ENCODE data around the gene KIAA1328.

KIAA1328 gene

GRCh38 chr18:37184209-37184868, 355.4 kb downstream of the KIAA1328 start:
- H3K27ac ChIP-seq (ENCODE audit: low read depth, low read length), result no peak overlapping the region
- no peaks in the 10 kb centered on the region for H4K20me1 ChIP-seq (ENCODE audit: low read depth, low read length)
- H3K36me3 ChIP-seq (ENCODE audit: low read length), result no peaks in the 10 kb centered on the region
- H3K9me2 ChIP-seq (replicated peaks; ENCODE audit: insufficient read depth, low read length), result no peaks in the 10 kb centered on the region; the same call in 1 of the 2 replicates
- TF ChIP-seq EZH2phosphoT487 (conservative IDR thresholded peaks at IDR 0.05; ENCODE audit: low read length), result no peak
- TF ChIP-seq, protein P1, sequence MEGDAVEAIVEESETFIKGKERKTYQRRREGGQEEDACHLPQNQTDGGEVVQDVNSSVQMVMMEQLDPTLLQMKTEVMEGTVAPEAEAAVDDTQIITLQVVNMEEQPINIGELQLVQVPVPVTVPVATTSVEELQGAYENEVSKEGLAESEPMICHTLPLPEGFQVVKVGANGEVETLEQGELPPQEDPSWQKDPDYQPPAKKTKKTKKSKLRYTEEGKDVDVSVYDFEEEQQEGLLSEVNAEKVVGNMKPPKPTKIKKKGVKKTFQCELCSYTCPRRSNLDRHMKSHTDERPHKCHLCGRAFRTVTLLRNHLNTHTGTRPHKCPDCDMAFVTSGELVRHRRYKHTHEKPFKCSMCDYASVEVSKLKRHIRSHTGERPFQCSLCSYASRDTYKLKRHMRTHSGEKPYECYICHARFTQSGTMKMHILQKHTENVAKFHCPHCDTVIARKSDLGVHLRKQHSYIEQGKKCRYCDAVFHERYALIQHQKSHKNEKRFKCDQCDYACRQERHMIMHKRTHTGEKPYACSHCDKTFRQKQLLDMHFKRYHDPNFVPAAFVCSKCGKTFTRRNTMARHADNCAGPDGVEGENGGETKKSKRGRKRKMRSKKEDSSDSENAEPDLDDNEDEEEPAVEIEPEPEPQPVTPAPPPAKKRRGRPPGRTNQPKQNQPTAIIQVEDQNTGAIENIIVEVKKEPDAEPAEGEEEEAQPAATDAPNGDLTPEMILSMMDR (IDR thresholded peaks at IDR 0.05; ENCODE audit: insufficient read depth, low read length, poor library complexity, severe bottlenecking), result no peak
- no peak overlapping the region for H3K4me3 ChIP-seq (ENCODE audit: insufficient read depth, low read length, poor library complexity, severe bottlenecking)
- H3K79me2 ChIP-seq (ENCODE audit: insufficient read depth, low read length), result no peaks in the 10 kb centered on the region
- no peaks in the 10 kb centered on the region for H3F3A ChIP-seq (ENCODE audit: insufficient read depth)
- H3K9ac ChIP-seq (ENCODE audit: low read length), result no peak overlapping the region
- no peaks in the 10 kb centered on the region for H3K27me3 ChIP-seq (ENCODE audit: low read length)
- no peak overlapping the region for H2AFZ ChIP-seq (ENCODE audit: low read depth, low read length, severe bottlenecking)
- H3K4me2 ChIP-seq (ENCODE audit: low read depth, low read length, poor library complexity, severe bottlenecking), result no peak overlapping the region
- no peaks in the 10 kb centered on the region for H3K9me3 ChIP-seq (ENCODE audit: insufficient read depth, low read length)

DNA sequence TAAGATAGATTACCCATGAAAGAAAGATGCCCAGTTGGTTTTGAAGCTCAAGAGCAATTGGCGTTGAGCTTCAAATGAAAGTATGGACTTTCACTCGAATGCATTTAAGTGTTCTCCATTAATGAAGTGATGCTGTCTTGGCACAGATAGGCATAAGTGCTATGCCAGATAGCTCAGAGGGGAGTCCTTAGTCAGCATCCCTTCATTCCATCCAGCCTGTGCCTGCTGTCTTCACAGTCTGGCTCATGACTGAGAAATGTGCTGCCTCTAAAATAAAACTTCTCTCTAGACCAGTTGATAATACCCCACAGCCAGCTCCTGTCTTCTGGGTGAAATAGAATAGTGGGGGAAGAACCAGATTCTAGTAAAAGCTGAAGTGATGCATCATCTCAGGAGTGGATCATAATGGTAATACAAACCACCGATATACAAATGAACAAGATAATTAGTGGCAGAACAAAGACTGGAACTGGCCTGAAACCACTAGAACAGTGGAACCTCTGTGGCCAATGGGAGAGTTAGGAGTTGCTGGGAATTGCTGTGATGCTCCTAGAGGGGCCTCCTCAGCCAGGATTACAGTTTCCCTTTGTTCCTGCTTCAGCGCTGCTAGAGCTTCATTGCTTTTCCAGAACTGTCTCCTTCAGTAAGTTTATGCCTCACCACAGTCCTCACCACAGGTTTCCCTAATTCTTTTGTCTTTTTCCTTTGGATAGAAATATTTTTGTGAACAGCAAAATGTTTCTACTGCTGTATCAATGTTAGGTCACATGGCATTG, 359.3 kb downstream of the KIAA1328 start:
- H2AFZ ChIP-seq (ENCODE audit: low read depth, low read length, severe bottlenecking), result no peak overlapping the region

DNA sequence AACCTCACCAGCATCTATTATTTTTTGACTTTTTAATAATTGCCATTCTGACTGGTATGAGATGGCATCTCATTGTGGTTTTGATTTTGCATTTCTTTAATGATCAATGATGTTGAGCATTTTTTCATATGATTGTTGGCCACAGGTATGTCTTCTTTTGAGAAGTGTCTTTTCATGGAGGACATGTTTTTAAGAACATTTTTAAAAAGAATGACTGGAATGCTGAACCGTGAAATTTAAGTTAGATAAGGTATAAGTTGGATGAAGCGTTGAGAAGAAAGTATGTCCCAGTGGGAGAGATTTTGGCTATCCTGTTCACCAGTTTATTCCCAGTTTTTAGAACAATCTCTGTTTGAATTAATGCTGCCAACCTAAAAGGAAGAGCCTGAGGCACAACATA, 370.8 kb downstream of the KIAA1328 start:
- no peak overlapping the region for H3K4me3 ChIP-seq (ENCODE audit: insufficient read depth, low read length, poor library complexity, severe bottlenecking)
- no peaks in the 10 kb centered on the region for H3K79me2 ChIP-seq (ENCODE audit: insufficient read depth, low read length)
- TF ChIP-seq EZH2phosphoT487 (conservative IDR thresholded peaks at IDR 0.05; ENCODE audit: low read length), result no peak
- TF ChIP-seq, protein P1 (IDR thresholded peaks at IDR 0.05; ENCODE audit: insufficient read depth, low read length, poor library complexity, severe bottlenecking), result no peak
- H3K9me2 ChIP-seq (replicated peaks; ENCODE audit: insufficient read depth, low read length), result no peaks in the 10 kb centered on the region
- H3K9me3 ChIP-seq (ENCODE audit: insufficient read depth, low read length), result peaks cover 4% of the 10 kb centered on the region; the same call in 1 of the 2 replicates
- H3F3A ChIP-seq (ENCODE audit: insufficient read depth), result no peaks in the 10 kb centered on the region
- no peak overlapping the region for H3K4me2 ChIP-seq (ENCODE audit: low read depth, low read length, poor library complexity, severe bottlenecking)
- no peak overlapping the region for H3K27ac ChIP-seq (ENCODE audit: low read depth, low read length)
- no peaks in the 10 kb centered on the region for H3K27me3 ChIP-seq (ENCODE audit: low read length)
- H3K9ac ChIP-seq (ENCODE audit: low read length), result no peak overlapping the region
- H4K20me1 ChIP-seq (ENCODE audit: low read depth, low read length), result no peaks in the 10 kb centered on the region
- no peak overlapping the region for H2AFZ ChIP-seq (ENCODE audit: low read depth, low read length, severe bottlenecking)
- H3K36me3 ChIP-seq (ENCODE audit: low read length), result no peaks in the 10 kb centered on the region; the same call in 1 of the 2 replicates

More for the DNA sequence above, 359.3 kb downstream of the KIAA1328 start:
- H3K9ac ChIP-seq (ENCODE audit: low read length), result no peak overlapping the region
- no peaks in the 10 kb centered on the region for H3K79me2 ChIP-seq (ENCODE audit: insufficient read depth, low read length)
- H3K27ac ChIP-seq (ENCODE audit: low read depth, low read length), result no peak overlapping the region
- H3K9me3 ChIP-seq (ENCODE audit: insufficient read depth, low read length), result no peaks in the 10 kb centered on the region
- no peaks in the 10 kb centered on the region for H3K9me2 ChIP-seq (replicated peaks; ENCODE audit: insufficient read depth, low read length)
- no peak overlapping the region for H3K4me2 ChIP-seq (ENCODE audit: low read depth, low read length, poor library complexity, severe bottlenecking)
- no peaks in the 10 kb centered on the region for H3K27me3 ChIP-seq (ENCODE audit: low read length)
- no peak for TF ChIP-seq EZH2phosphoT487 (conservative IDR thresholded peaks at IDR 0.05; ENCODE audit: low read length)
- TF ChIP-seq, protein P1 (IDR thresholded peaks at IDR 0.05; ENCODE audit: insufficient read depth, low read length, poor library complexity, severe bottlenecking), result no peak
- no peaks in the 10 kb centered on the region for H4K20me1 ChIP-seq (ENCODE audit: low read depth, low read length)
- no peaks in the 10 kb centered on the region for H3K36me3 ChIP-seq (ENCODE audit: low read length)
- H3F3A ChIP-seq (ENCODE audit: insufficient read depth), result no peaks in the 10 kb centered on the region
- H3K4me3 ChIP-seq (ENCODE audit: insufficient read depth, low read length, poor library complexity, severe bottlenecking), result no peak overlapping the region
